ENCODE results near the gene AMOTL2.

GRCh38 chr3:134361162-134361835 is 12.9 kb downstream of the AMOTL2 start:
- TF ChIP-seq CTCF (IDR thresholded peaks at IDR 0.05; ENCODE audit: low read depth, low read length, poor library complexity, severe bottlenecking) (no peak), EZH2phosphoT487 (IDR thresholded peaks at IDR 0.05; ENCODE audit: borderline replicate concordance, low read length) (no peak)

All from DOHH2 (cell line).